ENCODE results near the gene CORIN. TPM values are rescaled to one million over a fixed set of nuclear protein-coding genes. Genes with fewer than 3 reads are reported as not detected.

The CORIN gene
- polyA plus RNA-seq, 2 of the 4 experiments (the other 2 are of a cell fraction): 0.03 TPM; not detected in 1

GRCh38 chr4:47572981-47573380, 264.9 kb downstream of the CORIN start (continued):
- no peak for TF ChIP-seq REST (IDR thresholded peaks at IDR 0.05)
- TF ChIP-seq CBX8 (IDR thresholded peaks at IDR 0.05): no peak
- TF ChIP-seq RFX5 (IDR thresholded peaks at IDR 0.05): no peak
- no peak for TF ChIP-seq ZFP36 (IDR thresholded peaks at IDR 0.05; ENCODE audit: borderline replicate concordance, partially characterized antibody)
- no peak for TF ChIP-seq KDM1A (IDR thresholded peaks at IDR 0.05; ENCODE audit: low read depth)
- TF ChIP-seq RNF2 (IDR thresholded peaks at IDR 0.05; ENCODE audit: borderline replicate concordance, low read depth): no peak
- no peak for TF ChIP-seq RCOR1 (IDR thresholded peaks at IDR 0.05; ENCODE audit: low read depth, low read length)
- no peak for TF ChIP-seq CTCF (IDR thresholded peaks at IDR 0.05)

GRCh38 chr4:47570816-47571215, 267.1 kb downstream of the CORIN start:
- POLR2A ChIA-PET: no interaction called here
- CTCF ChIA-PET: no interaction called here
- Histone ChIP-seq H3K4me2 (no peak overlapping the region), H3K4me1 (no peaks in the 10 kb centered on the region), H3K9me3 (no peaks in the 10 kb centered on the region), H3K27ac (no peak overlapping the region), H3K4me3 (no peak overlapping the region)
- ATAC-seq (no peak), DNase-seq (ENCODE audit: low read depth in 1 of 2, low spot score in 1 of 2) (no peak), FAIRE-seq (no peak)
- TF ChIP-seq MAX (IDR thresholded peaks at IDR 0.05): no peak
- no peak for TF ChIP-seq NR3C1 (IDR thresholded peaks at IDR 0.05)
- TF ChIP-seq FOSL2 (IDR thresholded peaks at IDR 0.05): no peak
- TF ChIP-seq FOSL2 (CRISPR knock-in tag; IDR thresholded peaks at IDR 0.05): no peak
- no peak for TF ChIP-seq POLR2AphosphoS2 (conservative IDR thresholded peaks at IDR 0.05; ENCODE audit: low read length)
- no peak for TF ChIP-seq FOSB (CRISPR knock-in tag; IDR thresholded peaks at IDR 0.05)
- no peak for TF ChIP-seq KDM1A (IDR thresholded peaks at IDR 0.05; ENCODE audit: low read depth)
- TF ChIP-seq HOXB5 (CRISPR knock-in tag; IDR thresholded peaks at IDR 0.05): no peak
- TF ChIP-seq ATOH8 (CRISPR knock-in tag; IDR thresholded peaks at IDR 0.05; ENCODE audit: low read depth): no peak
- TF ChIP-seq EP300 (IDR thresholded peaks at IDR 0.05): no peak
- no peak for TF ChIP-seq USF2 (IDR thresholded peaks at IDR 0.05)
- no peak for TF ChIP-seq RNF2 (IDR thresholded peaks at IDR 0.05; ENCODE audit: borderline replicate concordance, low read depth)
- TF ChIP-seq BCL3 (IDR thresholded peaks at IDR 0.05): no peak
- TF ChIP-seq ZNF302 (CRISPR knock-in tag; IDR thresholded peaks at IDR 0.05): no peak
- no peak for TF ChIP-seq RARB (CRISPR knock-in tag; IDR thresholded peaks at IDR 0.05)
- TF ChIP-seq CBX8 (IDR thresholded peaks at IDR 0.05): no peak
- TF ChIP-seq NFE2L2 (conservative IDR thresholded peaks at IDR 0.05; ENCODE audit: low read length): no peak
- TF ChIP-seq JUN (IDR thresholded peaks at IDR 0.05): no peak
- TF ChIP-seq EHF (CRISPR knock-in tag; IDR thresholded peaks at IDR 0.05): no peak
